Parathyroid adenoma (tissue), 2 donors: Measurements from ENCODE around the gene ZNF618.

Experiments used
- H2AFZ ChIP-seq: fragments of 300-600 bp; sonication (generic); one replicate; pipeline ENCODE4 v1.7.0; 2017; ENCODE audit warnings: antibody characterized with exemption, mild to moderate bottlenecking
- H3K27ac ChIP-seq: fragments of 300-600 bp; sonication (generic); one replicate; pipeline ENCODE4 v1.7.0; 2017
- H3K27me3 ChIP-seq: fragments of 300-600 bp; sonication (generic); one replicate; pipeline ENCODE4 v1.7.0; 2017; ENCODE audit warnings: low read length; ENCODE audit not compliant: control insufficient read depth, insufficient read depth
- H3K36me3 ChIP-seq: fragments of 300-600 bp; sonication (generic); one replicate; pipeline ENCODE4 v1.7.0; 2017; ENCODE audit warnings: low read length; ENCODE audit not compliant: control insufficient read depth, insufficient read depth
- H3K4me1 ChIP-seq: fragments of 300-600 bp; sonication (generic); one replicate; pipeline ENCODE4 v1.7.0; 2017; ENCODE audit warnings: control low read depth
- H3K4me2 ChIP-seq: fragments of 300-600 bp; sonication (generic); one replicate; pipeline ENCODE4 v1.7.0; 2017; ENCODE audit warnings: low read length
- H3K4me3 ChIP-seq: fragments of 300-600 bp; sonication (generic); one replicate; pipeline ENCODE4 v1.7.0; 2017; ENCODE audit warnings: low read depth, low read length
- H3K79me2 ChIP-seq: fragments of 300-600 bp; sonication (generic); one replicate; pipeline ENCODE4 v1.7.0; 2017; ENCODE audit warnings: control low read depth
- H3K9ac ChIP-seq: fragments of 300-600 bp; sonication (generic); one replicate; pipeline ENCODE4 v1.7.0; 2017; ENCODE audit warnings: mild to moderate bottlenecking
- H3K9me3 ChIP-seq: fragments of 300-600 bp; sonication (generic); one replicate; pipeline ENCODE4 v1.7.0; 2017; ENCODE audit warnings: low read length; ENCODE audit not compliant: control insufficient read depth
- TF ChIP-seq, protein P1 (sequence below): fragments of 300-600 bp; sonication (generic); IDR thresholded peaks from one replicate; pipeline ENCODE4 v1.7.0; 2017; ENCODE audit warnings: antibody characterized with exemption, mild to moderate bottlenecking
- donor health status: primary hyperparathyroidism.

ZNF618 gene

DNA sequence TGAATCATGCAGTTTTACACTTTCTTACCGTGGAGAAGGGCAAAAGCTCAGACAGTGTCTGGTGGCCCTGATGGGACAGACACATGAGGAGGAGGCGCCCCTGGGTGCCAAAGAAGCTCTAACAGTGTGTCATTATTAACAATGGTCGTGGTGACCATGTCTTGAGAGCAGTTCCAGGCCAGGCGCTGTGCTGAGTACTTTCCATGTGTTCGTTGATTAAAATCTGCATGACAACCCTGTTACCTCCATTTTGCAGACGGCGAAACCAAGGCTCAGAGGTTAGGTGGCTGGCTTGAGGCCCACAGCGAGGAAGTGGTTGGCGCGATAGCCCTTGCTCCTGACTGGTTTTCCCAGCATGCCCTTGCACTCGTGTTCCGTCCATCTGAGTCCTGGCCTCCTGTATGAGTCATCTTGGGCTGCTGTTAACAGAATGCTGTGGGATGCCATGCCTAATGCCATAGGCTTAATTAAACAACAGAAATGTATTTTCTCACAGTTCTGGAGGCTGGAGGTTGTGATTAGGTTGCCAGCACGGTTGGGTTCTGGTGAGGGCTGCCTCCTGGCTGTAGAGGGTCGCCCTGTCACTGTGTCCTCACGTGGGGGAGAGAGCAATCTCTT, 110.0 kb downstream of the ZNF618 start:
- H3K9me3 ChIP-seq, result no peaks in the 10 kb centered on the region
- no peak overlapping the region for H3K4me3 ChIP-seq
- H3K36me3 ChIP-seq, result no peaks in the 10 kb centered on the region
- TF ChIP-seq, protein P1, sequence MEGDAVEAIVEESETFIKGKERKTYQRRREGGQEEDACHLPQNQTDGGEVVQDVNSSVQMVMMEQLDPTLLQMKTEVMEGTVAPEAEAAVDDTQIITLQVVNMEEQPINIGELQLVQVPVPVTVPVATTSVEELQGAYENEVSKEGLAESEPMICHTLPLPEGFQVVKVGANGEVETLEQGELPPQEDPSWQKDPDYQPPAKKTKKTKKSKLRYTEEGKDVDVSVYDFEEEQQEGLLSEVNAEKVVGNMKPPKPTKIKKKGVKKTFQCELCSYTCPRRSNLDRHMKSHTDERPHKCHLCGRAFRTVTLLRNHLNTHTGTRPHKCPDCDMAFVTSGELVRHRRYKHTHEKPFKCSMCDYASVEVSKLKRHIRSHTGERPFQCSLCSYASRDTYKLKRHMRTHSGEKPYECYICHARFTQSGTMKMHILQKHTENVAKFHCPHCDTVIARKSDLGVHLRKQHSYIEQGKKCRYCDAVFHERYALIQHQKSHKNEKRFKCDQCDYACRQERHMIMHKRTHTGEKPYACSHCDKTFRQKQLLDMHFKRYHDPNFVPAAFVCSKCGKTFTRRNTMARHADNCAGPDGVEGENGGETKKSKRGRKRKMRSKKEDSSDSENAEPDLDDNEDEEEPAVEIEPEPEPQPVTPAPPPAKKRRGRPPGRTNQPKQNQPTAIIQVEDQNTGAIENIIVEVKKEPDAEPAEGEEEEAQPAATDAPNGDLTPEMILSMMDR, result no peak
- H3K79me2 ChIP-seq, result no peaks in the 10 kb centered on the region
- no peak overlapping the region for H3K4me2 ChIP-seq
- no peak overlapping the region for H3K9ac ChIP-seq
- no peak overlapping the region for H2AFZ ChIP-seq
- H3K27me3 ChIP-seq, result no peaks in the 10 kb centered on the region
- H3K4me1 ChIP-seq, result no peaks in the 10 kb centered on the region
- no peak overlapping the region for H3K27ac ChIP-seq

DNA sequence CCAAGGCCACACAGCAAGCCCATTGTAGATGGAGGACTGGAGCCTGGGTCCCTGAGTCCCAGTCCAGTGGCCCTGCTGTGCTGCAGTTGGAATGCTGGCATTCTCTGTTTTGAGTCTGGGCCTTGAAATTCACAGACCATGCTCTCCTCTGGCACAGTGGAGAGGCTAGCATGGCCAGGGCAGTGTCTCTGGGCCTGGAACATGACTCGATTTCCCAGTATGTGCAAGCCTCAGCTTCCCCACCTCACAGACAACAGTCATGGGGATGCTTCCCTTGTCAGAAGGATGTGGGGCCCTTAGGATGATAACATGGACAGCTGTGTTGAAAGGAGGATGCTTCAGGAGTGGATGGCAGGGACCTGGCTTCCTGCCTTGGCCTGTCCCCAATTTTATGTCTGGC, 110.8 kb downstream of the ZNF618 start:
- H3K27me3 ChIP-seq, result no peaks in the 10 kb centered on the region
- H3K4me2 ChIP-seq, result no peak overlapping the region
- no peaks in the 10 kb centered on the region for H3K9me3 ChIP-seq
- no peaks in the 10 kb centered on the region for H3K36me3 ChIP-seq
- no peak overlapping the region for H3K9ac ChIP-seq
- no peak overlapping the region for H3K27ac ChIP-seq
- H3K4me1 ChIP-seq, result peaks cover 2% of the 10 kb centered on the region
- TF ChIP-seq, protein P1, result no peak
- no peak overlapping the region for H2AFZ ChIP-seq
- no peak overlapping the region for H3K4me3 ChIP-seq
- H3K79me2 ChIP-seq, result no peaks in the 10 kb centered on the region

DNA sequence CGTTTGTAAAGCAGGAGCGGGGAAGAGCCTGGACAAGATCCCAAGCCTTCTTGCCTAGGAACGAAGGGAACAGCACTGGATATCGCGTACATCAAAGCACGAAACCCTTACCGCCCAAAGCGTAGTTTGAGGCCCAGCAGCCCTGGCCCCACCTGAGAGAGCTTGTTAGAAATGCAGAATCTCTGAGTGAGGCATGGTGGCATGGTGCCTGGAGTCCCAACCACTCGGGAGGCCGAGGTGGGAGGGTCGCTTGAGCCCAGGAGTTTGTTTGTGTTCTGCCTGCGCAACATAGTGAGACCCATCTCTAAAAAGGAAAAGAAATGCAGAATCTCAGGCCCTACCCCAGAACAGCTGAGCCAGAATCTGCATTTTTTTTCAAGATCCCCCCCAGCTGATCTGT, 111.4 kb downstream of the ZNF618 start:
- TF ChIP-seq, protein P1, result no peak
- no peak overlapping the region for H2AFZ ChIP-seq
- H3K9me3 ChIP-seq, result no peaks in the 10 kb centered on the region
- no peak overlapping the region for H3K27ac ChIP-seq
- H3K27me3 ChIP-seq, result no peaks in the 10 kb centered on the region
- no peak overlapping the region for H3K9ac ChIP-seq
- no peak overlapping the region for H3K4me2 ChIP-seq
- no peak overlapping the region for H3K4me3 ChIP-seq
- peaks cover 5% of the 10 kb centered on the region for H3K4me1 ChIP-seq
- H3K36me3 ChIP-seq, result no peaks in the 10 kb centered on the region
- no peaks in the 10 kb centered on the region for H3K79me2 ChIP-seq

DNA sequence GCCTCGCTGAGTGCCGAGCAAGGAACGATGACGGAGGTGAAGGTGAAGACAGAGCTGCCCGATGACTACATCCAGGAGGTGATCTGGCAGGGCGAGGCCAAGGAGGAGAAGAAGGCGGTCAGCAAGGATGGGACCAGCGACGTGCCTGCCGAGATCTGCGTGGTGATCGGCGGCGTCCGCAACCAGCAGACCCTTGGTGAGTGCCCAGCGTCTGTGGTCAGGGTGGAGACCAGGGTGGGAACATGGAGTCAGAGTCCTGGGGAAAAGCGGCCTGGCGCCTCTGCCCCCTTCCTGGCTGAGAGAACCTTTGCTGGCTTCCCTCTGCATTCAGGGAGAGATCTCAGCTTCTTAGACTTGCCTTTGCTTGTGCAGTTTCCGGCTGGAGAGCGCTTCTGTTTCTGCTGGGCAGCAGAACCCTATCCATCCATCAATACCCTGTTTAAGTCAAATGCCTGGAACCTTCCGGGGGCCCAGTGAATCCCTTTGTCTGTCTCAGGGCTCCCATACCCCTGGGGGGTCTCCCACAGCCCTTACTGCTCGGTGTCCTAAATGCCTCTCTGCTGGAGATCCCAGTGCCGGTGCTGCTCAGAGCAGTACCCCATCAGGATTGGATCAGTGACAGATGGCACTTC, 112.4 kb downstream of the ZNF618 start:
- Histone ChIP-seq H3K9me3 (no peaks in the 10 kb centered on the region), H3K4me2 (no peak overlapping the region), H3K27me3 (no peaks in the 10 kb centered on the region), H3K9ac (no peak overlapping the region), H3K79me2 (no peaks in the 10 kb centered on the region), H2AFZ (no peak overlapping the region), H3K4me1 (peaks cover 5% of the 10 kb centered on the region), H3K27ac (no peak overlapping the region), H3K36me3 (no peaks in the 10 kb centered on the region), H3K4me3 (no peak overlapping the region)
- TF ChIP-seq, protein P1, result no peak
